ENCODE measurements around the gene POU2F1.
A peak's percentile ranks its signal among the peaks of the same experiment; 100 is the strongest.

POU2F1 gene

GRCh38 chr1:167439301-167439988, 218.8 kb downstream of the POU2F1 start:
- no peak overlapping the region for H3K27ac ChIP-seq

DNA sequence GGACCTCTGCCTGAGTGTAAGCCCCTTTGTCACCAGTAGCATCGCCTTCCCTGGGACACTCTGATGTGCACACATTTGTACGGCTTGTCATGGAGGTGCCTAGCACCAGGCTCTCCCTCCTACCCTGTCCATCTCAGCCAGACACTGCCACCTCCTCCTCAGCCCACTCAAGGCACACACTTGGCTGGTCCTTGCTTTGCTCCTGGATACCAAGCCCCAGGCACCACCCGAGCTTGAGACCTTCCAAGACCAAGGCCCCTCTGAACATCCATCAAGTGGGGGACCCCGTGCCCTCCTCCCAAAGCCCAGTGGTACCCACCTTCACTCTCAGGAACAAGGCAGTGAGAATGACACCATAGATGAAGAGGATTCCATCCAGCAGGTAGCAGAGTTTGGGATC, 219.7 kb downstream of the POU2F1 start:
- TF ChIP-seq, protein P1, sequence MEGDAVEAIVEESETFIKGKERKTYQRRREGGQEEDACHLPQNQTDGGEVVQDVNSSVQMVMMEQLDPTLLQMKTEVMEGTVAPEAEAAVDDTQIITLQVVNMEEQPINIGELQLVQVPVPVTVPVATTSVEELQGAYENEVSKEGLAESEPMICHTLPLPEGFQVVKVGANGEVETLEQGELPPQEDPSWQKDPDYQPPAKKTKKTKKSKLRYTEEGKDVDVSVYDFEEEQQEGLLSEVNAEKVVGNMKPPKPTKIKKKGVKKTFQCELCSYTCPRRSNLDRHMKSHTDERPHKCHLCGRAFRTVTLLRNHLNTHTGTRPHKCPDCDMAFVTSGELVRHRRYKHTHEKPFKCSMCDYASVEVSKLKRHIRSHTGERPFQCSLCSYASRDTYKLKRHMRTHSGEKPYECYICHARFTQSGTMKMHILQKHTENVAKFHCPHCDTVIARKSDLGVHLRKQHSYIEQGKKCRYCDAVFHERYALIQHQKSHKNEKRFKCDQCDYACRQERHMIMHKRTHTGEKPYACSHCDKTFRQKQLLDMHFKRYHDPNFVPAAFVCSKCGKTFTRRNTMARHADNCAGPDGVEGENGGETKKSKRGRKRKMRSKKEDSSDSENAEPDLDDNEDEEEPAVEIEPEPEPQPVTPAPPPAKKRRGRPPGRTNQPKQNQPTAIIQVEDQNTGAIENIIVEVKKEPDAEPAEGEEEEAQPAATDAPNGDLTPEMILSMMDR (conservative IDR thresholded peaks at IDR 0.05), result no peak
- H3K27ac ChIP-seq, result no peak overlapping the region

More at GRCh38 chr1:167439301-167439988, 218.8 kb downstream of the POU2F1 start:
- TF ChIP-seq, protein P1 (conservative IDR thresholded peaks at IDR 0.05), result no peak

- H3K27ac ChIP-seq, result no peak overlapping the region
- TF ChIP-seq, protein P1 (conservative IDR thresholded peaks at IDR 0.05), result no peak
These were observed 220.1 kb downstream of the POU2F1 start for GRCh38 chr1:167440776-167441175.

GRCh38 chr1:167441222-167441621, 220.5 kb downstream of the POU2F1 start:
- no peak overlapping the region for H3K27ac ChIP-seq
- TF ChIP-seq, protein P1 (conservative IDR thresholded peaks at IDR 0.05), result no peak

- TF ChIP-seq, protein P1 (conservative IDR thresholded peaks at IDR 0.05), result peak; percentile 94
- H3K27ac ChIP-seq, result no peak overlapping the region
These were observed 221.6 kb downstream of the POU2F1 start for GRCh38 chr1:167442142-167442848.

DNA sequence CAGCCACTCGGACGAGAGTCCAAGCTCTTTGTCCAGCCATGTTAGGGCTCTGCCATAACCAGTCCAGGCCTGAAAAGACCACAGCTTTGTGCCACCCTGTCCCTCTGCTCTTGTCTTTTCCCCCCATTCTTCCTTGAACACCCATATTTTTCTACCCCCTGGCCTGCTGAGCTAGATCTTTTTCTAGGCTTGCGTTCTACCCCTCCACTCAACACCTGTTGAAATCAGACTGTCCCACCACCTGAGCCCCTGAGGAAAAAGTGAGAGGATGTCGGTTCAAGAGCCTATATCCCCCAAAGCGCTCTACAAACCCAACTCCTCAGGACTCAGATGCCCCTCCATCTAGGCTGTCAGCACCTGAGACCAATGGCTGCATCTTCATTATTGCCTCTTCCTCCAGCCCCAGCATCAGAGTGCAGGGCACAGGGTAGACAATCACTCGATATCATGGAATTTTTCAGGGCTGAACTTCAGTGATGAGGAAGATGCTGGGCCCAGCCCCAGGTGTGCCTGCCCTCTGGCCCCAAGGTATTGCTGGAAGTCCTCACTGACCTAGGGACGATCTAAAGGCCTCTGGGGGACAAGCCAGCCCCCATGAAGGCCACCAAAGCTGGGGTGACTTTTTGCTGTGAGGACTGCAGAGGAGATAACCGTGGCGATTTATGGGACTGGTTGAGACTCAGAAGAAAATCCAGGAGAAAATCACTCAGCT, 222.3 kb downstream of the POU2F1 start:
- TF ChIP-seq, protein P1 (conservative IDR thresholded peaks at IDR 0.05), result no peak
- H3K27ac ChIP-seq, result no peak overlapping the region

DNA sequence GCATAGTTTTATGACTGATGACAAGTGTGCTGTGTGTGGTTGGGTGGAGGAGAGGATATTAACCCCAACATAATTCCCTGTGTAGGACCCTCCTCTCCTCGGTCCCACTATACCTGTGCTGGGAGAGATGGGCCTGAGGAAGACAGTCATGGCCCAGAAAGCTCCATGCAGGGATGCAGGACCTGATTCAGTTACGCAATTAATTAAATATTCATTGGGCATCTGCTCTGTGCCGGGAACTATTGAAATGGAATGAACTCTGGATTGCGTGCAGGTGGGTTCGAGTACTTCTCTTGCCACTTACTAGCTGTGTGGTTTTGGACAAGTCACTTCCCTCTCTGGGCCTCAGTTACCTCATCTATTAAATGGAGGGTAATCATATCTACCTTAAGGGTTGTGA, 223.1 kb downstream of the POU2F1 start:
- no peak overlapping the region for H3K27ac ChIP-seq
- TF ChIP-seq, protein P1 (conservative IDR thresholded peaks at IDR 0.05), result no peak

All from VCaP (cell line).